Coronary artery (tissue), 2 donors: ENCODE data around the gene KBTBD12.
"Not testable (repeated sequence)": the region's sequence is repeated elsewhere in the genome, so short reads cannot be mapped to it uniquely, and the experiment has no call there.

Experiments used
- DNase-seq: peaks from one replicate; pipeline ENCODE4 v3.0.0-alpha.2; 2017; ENCODE audit warnings: low spot score
- H3K27ac ChIP-seq, 2 donors: fragments of 200-600 bp; sonication (generic); one replicate each; pipeline ENCODE4 v1.5.1; 2016 to 2019
- H3K4me3 ChIP-seq: fragments of 200-600 bp; sonication (generic); 2 replicates; pipeline ENCODE4 v1.5.1; 2016; ENCODE audit warnings: mild to moderate bottlenecking, moderate library complexity
- CTCF ChIP-seq: fragments of 200-600 bp; sonication (generic); IDR thresholded peaks from one replicate; pipeline ENCODE4 v1.5.1; 2019; ENCODE audit warnings: antibody characterized with exemption

Gene KBTBD12, protein sequence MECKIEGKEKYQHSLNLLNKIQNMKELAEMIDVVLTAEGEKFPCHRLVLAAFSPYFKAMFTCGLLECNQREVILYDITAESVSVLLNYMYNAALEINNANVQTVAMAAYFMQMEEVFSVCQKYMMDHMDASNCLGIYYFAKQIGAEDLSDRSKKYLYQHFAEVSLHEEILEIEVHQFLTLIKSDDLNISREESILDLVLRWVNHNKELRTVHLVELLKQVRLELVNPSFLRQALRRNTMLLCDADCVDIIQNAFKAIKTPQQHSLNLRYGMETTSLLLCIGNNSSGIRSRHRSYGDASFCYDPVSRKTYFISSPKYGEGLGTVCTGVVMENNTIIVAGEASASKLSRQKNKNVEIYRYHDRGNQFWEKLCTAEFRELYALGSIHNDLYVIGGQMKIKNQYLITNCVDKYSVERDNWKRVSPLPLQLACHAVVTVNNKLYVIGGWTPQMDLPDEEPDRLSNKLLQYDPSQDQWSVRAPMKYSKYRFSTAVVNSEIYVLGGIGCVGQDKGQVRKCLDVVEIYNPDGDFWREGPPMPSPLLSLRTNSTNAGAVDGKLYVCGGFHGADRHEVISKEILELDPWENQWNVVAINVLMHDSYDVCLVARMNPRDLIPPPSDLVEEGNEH

GRCh38 chr3:127915115-127915936 lies at the start of gene KBTBD12:
Gene KBTBD12 (plus strand): TSS chr3:127915232. CDS start chr3:127923062, 7,830 bp downstream.
- Histone ChIP-seq H3K27ac (peak within 1 kb of the TSS; percentile 75 to 85), H3K4me3 (peak within 1 kb of the TSS; percentile 83)
- no peak for TF ChIP-seq CTCF
- DNase-seq = no peak

GRCh38 chr3:127865941-127866340 lies 49.1 kb upstream of the KBTBD12 start:
- no peak for TF ChIP-seq CTCF
- no peak overlapping the region for H3K4me3 ChIP-seq
- no peak for DNase-seq
- no peak overlapping the region for H3K27ac ChIP-seq

GRCh38 chr3:127867412-127867811 lies 47.6 kb upstream of the KBTBD12 start:
- TF ChIP-seq CTCF = no peak
- DNase-seq = no peak
- no peak overlapping the region for H3K4me3 ChIP-seq
- no peak overlapping the region for H3K27ac ChIP-seq

GRCh38 chr3:127867986-127868385 lies 47.0 kb upstream of the KBTBD12 start:
- Histone ChIP-seq H3K27ac (no peak overlapping the region), H3K4me3 (no peak overlapping the region)
- TF ChIP-seq CTCF = no peak
- no peak for DNase-seq

DNA sequence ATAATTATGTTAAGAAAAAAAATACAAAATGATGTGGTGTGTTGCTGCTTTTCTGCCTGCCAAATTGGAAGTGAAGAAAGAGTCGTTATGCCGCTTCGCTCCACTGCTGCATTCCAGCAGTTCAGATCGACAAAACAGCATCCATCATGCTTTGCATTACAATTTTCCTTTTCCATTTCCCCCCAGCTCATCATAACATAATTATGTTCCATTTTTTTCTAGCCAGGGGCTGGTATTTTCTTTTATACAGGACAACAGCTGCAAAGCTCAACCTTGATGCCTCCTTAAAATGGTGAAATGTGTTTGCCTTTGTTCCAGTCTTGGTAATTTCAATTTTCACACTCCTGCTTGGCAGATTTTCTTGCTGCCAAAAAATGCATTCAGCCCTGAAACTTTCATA lies 44.9 kb upstream of the KBTBD12 start:
- no peak overlapping the region for H3K4me3 ChIP-seq
- TF ChIP-seq CTCF = no peak
- no peak for DNase-seq

GRCh38 chr3:127874097-127874496 lies 40.9 kb upstream of the KBTBD12 start:
- not testable (repeated sequence) for H3K4me3 ChIP-seq, DNase-seq, H3K27ac ChIP-seq

More for the DNA sequence above, 44.9 kb upstream of the KBTBD12 start:
- H3K27ac ChIP-seq = no peak overlapping the region

DNA sequence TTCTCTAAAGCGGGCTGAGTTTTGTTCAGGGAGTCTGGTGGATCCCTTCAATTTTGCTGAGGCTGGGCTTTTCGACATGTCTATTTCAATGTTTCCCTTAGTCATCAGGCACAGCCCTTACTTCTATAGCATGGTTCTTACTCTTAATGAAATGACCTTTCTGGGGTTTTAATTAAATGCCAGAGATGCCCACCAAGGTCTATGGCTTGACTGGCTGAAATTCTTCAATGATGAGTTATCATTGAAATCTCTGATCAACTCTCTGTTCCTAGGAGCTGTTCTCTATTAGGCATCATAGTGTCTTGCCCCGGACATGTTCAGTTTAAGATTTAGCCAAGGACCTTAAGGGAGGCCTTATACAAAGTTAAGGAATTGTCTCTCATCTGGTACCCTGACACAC lies 33.4 kb upstream of the KBTBD12 start:
- Histone ChIP-seq H3K27ac (no peak overlapping the region), H3K4me3 (no peak overlapping the region)
- TF ChIP-seq CTCF = no peak
- no peak for DNase-seq
